ENCODE results near the gene BLCAP.

- no peak for TF ChIP-seq CTCF (IDR thresholded peaks at IDR 0.05; ENCODE audit: poor library complexity)
- TF ChIP-seq EZH2 (IDR thresholded peaks at IDR 0.05; ENCODE audit: borderline replicate concordance), result no peak
- no peak for TF ChIP-seq EZH2phosphoT487 (IDR thresholded peaks at IDR 0.05; ENCODE audit: low read depth, severe bottlenecking, unreplicated experiment)
Observed at GRCh38 chr20:37575884-37576283, 48.2 kb upstream of the BLCAP start.

Data from hepatocyte (in vitro differentiated cells).